ENCODE measurements around the gene MIOX.

MIOX gene

DNA sequence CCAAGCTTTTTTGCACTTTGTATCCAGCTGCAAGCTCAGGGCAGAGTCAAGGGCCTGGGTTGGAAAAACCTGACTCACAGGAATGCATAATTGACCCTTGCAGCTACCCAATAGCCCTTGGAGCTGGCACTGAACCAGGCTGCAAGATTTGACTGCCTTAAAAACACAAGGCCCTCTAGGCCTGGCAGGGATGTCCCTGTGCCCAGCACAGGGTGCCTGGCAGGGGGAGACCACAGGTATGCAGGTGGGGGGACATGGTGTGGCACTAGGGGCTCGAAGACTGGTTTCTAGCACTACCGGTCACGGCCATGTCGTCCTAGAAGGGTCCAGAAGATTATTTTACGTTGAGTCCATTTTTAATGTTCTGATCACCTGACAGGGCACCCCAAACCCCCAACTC lies 42.0 kb upstream of the MIOX start:
- Histone ChIP-seq H3K27ac (ENCODE audit: low read depth, low read length) (no peak overlapping the region), H3K27me3 (ENCODE audit: control insufficient read depth, insufficient read depth, low read length) (no peaks in the 10 kb centered on the region), H3K9me3 (ENCODE audit: control insufficient read depth, insufficient read depth, low read depth, low read length) (no peaks in the 10 kb centered on the region), H3K9ac (ENCODE audit: low read length) (no peak overlapping the region), H3K4me1 (ENCODE audit: control insufficient read depth, insufficient read depth, low read length) (peaks cover 7% of the 10 kb centered on the region; the same call in 1 of the 2 replicates), H3K4me3 (ENCODE audit: low read depth, low read length) (no peak overlapping the region), H3K36me3 (ENCODE audit: control insufficient read depth, insufficient read depth, low read length) (peaks cover 67% of the 10 kb centered on the region)

DNA sequence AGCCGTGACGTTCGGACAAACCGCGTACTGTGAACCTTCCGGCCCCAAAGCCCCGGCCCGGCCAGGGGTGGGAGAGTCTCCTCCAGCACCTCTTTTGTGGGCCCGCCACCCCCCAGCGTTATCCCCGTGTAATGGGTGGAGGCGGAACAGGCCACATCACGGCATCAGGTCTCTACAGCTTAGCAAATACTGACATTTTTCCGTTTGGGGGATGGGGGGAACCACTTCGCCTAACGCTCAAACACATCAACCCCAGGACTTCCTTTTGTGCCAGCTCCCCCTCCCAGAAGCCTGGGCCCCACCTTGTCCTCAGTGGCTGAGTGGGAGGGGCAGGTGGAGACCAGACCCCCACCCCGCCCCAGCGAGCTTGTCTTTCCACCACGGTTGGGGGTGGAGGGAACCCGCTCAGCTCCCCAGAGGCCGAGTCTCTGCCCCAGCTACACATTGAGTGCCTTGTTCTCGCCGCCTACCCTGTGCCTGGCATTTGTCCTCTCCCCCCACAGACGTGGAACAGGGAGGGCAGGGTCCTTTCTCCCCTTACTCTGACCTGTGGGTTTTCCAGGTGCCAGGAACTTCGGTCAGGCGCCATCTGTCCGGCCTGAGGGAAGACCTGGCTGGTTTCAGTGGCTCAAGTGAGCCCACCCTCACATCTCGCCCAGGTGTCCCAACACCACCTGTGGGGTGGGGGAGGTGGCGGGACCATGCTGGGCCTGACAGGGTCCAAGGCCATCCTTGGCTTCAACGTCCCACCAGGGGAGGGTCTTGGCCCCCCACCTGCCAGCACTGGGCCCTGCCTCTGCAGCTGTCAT lies 41.4 kb upstream of the MIOX start:
- Histone ChIP-seq H3K36me3 (ENCODE audit: control insufficient read depth, insufficient read depth, low read length) (peaks cover 64% of the 10 kb centered on the region), H3K27me3 (ENCODE audit: control insufficient read depth, insufficient read depth, low read length) (no peaks in the 10 kb centered on the region), H3K9ac (ENCODE audit: low read length) (no peak overlapping the region), H3K27ac (ENCODE audit: low read depth, low read length) (no peak overlapping the region; the same call in 1 of the 2 replicates), H3K4me3 (ENCODE audit: low read depth, low read length) (no peak overlapping the region), H3K4me1 (ENCODE audit: control insufficient read depth, insufficient read depth, low read length) (peaks cover 7% of the 10 kb centered on the region; the same call in 1 of the 2 replicates), H3K9me3 (ENCODE audit: control insufficient read depth, insufficient read depth, low read depth, low read length) (no peaks in the 10 kb centered on the region)

GRCh38 chr22:50445880-50446707 lies 40.6 kb upstream of the MIOX start:
- Histone ChIP-seq H3K36me3 (ENCODE audit: control insufficient read depth, insufficient read depth, low read length) (peaks cover 60% of the 10 kb centered on the region), H3K9me3 (ENCODE audit: control insufficient read depth, insufficient read depth, low read depth, low read length) (no peaks in the 10 kb centered on the region), H3K27me3 (ENCODE audit: control insufficient read depth, insufficient read depth, low read length) (no peaks in the 10 kb centered on the region), H3K4me1 (ENCODE audit: control insufficient read depth, insufficient read depth, low read length) (peaks cover 7% of the 10 kb centered on the region; the same call in 1 of the 2 replicates), H3K9ac (ENCODE audit: low read length) (no peak overlapping the region), H3K4me3 (ENCODE audit: low read depth, low read length) (no peak overlapping the region), H3K27ac (ENCODE audit: low read depth, low read length) (no peak overlapping the region)

DNA sequence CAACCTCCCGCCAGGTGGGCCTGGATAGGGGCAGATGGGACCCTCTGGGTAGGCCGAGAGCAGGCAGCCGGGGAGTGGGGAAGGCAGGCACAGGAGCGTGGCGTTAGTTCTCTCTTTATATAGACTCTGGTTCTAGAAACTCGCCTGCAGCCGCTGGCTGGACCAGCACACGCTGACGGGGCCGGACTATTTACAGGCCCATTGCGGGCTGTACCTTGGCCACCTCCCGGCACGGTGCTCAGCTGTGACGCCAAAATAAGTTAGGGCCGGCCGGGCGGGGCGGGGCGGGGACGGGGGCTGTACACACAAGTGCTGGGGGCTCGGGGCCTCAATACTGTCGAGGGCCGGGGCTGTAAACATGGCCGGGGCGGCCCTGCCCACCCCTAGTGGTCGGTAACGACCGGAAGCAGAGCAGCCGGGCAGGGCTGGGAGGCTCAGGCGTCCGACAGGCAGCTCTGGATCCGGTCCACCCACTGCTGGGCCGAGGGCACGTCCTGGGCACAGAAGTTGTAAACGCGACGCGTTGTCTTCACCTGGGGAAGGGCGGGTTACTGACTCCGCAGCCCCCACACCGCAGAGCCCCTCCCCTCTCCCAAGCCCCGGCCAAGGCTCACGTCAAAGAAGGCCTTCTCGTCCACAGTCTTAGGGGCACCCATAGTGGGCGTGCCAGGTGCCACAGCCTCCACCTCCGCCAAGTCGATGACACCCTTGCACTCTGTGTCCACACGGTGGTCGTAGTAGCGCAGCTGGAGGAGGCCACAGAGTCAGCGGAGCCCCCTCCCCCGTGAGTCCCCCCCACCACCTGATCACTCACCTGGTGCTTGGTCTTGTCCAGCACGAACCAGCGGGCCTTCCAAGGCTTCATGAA lies 39.7 kb upstream of the MIOX start:
- Histone ChIP-seq H3K36me3 (ENCODE audit: control insufficient read depth, insufficient read depth, low read length) (peaks cover 53% of the 10 kb centered on the region), H3K27me3 (ENCODE audit: control insufficient read depth, insufficient read depth, low read length) (no peaks in the 10 kb centered on the region), H3K4me3 (ENCODE audit: low read depth, low read length) (no peak overlapping the region), H3K9ac (ENCODE audit: low read length) (no peak overlapping the region), H3K9me3 (ENCODE audit: control insufficient read depth, insufficient read depth, low read depth, low read length) (no peaks in the 10 kb centered on the region), H3K4me1 (ENCODE audit: control insufficient read depth, insufficient read depth, low read length) (peaks cover 7% of the 10 kb centered on the region; the same call in 1 of the 2 replicates), H3K27ac (ENCODE audit: low read depth, low read length) (no peak overlapping the region)

DNA sequence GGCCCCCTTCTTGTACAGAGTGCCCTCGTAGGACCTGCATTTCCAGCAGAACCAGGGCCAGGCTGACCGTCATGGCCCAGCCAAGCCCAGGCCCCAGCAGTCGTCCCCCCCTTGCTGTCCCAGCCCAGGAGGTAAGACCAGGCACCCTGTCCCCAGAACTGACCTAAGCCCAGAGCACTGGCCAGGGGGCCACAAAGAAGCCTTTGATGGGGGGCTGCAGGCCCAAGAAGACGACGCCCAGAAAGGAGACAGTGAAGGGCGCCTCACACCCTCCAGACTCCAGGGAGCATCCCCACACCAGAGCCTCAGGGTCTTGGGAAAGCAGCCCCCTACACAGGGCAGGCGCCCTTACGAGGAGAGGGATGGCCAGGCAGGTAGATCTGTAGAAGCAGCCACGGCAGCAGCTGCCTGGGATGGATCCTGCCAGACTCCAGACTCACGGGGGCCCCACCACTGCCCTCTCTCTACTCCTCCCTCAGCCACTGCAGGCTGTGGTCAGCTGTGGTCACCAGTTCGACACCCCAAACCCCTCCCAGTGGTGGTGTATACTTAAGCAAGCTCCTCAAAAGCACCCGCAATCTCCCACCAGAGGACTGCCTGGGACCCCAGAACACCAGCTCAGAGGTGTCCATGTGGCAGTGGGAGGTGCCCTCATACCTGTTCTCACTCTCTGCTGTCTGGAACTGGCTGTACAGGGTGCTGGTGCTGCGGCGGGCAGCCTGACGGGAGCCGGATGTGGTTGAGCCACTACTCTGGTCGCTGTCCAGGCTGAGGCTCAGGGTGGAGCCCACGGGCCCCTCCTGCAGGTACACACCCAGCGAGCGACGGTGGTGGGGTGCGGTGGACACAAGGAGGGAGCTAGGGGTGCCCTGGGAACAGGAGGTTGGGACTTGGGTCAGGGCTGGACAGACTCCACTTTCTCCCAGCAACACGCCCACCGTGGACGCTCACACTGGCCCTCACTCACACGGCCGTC lies 38.8 kb upstream of the MIOX start:
- H3K36me3 ChIP-seq (ENCODE audit: control insufficient read depth, insufficient read depth, low read length) = peaks cover 56% of the 10 kb centered on the region
- H3K9ac ChIP-seq (ENCODE audit: low read length) = no peak overlapping the region
- H3K9me3 ChIP-seq (ENCODE audit: control insufficient read depth, insufficient read depth, low read depth, low read length) = no peaks in the 10 kb centered on the region
- no peak overlapping the region for H3K4me3 ChIP-seq (ENCODE audit: low read depth, low read length)
- peaks cover 7% of the 10 kb centered on the region; the same call in 1 of the 2 replicates for H3K4me1 ChIP-seq (ENCODE audit: control insufficient read depth, insufficient read depth, low read length)
- no peaks in the 10 kb centered on the region for H3K27me3 ChIP-seq (ENCODE audit: control insufficient read depth, insufficient read depth, low read length)
- no peak overlapping the region for H3K27ac ChIP-seq (ENCODE audit: low read depth, low read length)

GRCh38 chr22:50452649-50453048 lies 34.0 kb upstream of the MIOX start:
- Histone ChIP-seq H3K27ac (ENCODE audit: low read depth, low read length) (no peak overlapping the region), H3K36me3 (ENCODE audit: control insufficient read depth, insufficient read depth, low read length) (peaks cover 72% of the 10 kb centered on the region)

DNA sequence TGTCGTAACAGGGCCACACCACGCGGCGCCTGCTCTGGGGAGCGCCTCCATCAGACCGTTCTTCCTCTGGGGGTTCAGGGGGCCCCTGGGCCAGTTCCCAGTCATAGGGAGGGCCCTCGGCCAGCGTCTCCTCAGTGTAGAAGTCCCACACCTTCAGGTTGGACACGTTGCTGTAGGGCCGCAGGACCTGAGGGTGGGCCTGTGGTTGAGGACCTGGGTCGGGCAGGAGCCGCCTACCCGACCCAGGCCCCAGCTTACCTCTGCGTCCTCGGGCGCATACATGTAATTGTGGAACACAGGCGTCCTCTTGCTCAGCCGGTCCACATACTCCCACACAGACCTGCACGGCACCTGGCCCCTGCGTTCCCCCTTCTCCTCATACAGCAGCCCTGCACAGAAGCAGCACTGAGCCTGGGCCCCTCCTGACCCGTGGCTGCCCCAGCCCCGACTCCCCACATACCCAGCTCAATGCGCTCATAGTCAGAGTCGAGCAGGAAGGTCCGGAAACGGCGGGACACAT lies 32.0 kb upstream of the MIOX start:
- no peaks in the 10 kb centered on the region for H3K4me1 ChIP-seq (ENCODE audit: control insufficient read depth, insufficient read depth, low read length)
- no peak overlapping the region for H3K9ac ChIP-seq (ENCODE audit: low read length)
- no peak overlapping the region for H3K27ac ChIP-seq (ENCODE audit: low read depth, low read length)
- no peaks in the 10 kb centered on the region for H3K27me3 ChIP-seq (ENCODE audit: control insufficient read depth, insufficient read depth, low read length)
- H3K9me3 ChIP-seq (ENCODE audit: control insufficient read depth, insufficient read depth, low read depth, low read length) = no peaks in the 10 kb centered on the region
- H3K36me3 ChIP-seq (ENCODE audit: control insufficient read depth, insufficient read depth, low read length) = peaks cover 72% of the 10 kb centered on the region
- no peak overlapping the region for H3K4me3 ChIP-seq (ENCODE audit: low read depth, low read length)

More at GRCh38 chr22:50452649-50453048, 34.0 kb upstream of the MIOX start:
- no peaks in the 10 kb centered on the region for H3K4me1 ChIP-seq (ENCODE audit: control insufficient read depth, insufficient read depth, low read length)
- no peak overlapping the region for H3K9ac ChIP-seq (ENCODE audit: low read length)
- H3K9me3 ChIP-seq (ENCODE audit: control insufficient read depth, insufficient read depth, low read depth, low read length) = no peaks in the 10 kb centered on the region
- no peak overlapping the region for H3K4me3 ChIP-seq (ENCODE audit: low read depth, low read length)
- no peaks in the 10 kb centered on the region for H3K27me3 ChIP-seq (ENCODE audit: control insufficient read depth, insufficient read depth, low read length)

DNA sequence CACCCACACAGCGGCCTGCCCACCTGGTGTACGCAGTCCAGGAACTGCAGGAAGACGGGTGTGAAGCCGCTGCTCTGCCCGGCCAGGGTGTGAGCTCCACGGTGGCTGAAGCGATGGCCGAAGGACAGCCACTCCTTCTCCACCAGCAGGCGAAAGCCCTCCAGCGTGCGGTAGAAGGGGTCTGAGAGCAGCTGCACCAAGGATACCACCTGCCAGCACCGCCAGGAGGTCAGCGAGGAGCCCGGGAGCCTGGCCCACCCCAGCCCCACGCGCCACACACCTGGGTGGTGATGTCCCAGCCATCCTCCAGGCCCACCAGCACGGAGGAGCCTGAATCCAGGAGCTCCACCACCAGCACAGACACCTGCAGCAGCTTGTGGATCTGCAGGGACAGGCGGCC lies 31.5 kb upstream of the MIOX start:
- Histone ChIP-seq H3K4me1 (ENCODE audit: control insufficient read depth, insufficient read depth, low read length) (no peaks in the 10 kb centered on the region), H3K4me3 (ENCODE audit: low read depth, low read length) (no peak overlapping the region), H3K9me3 (ENCODE audit: control insufficient read depth, insufficient read depth, low read depth, low read length) (no peaks in the 10 kb centered on the region), H3K27me3 (ENCODE audit: control insufficient read depth, insufficient read depth, low read length) (no peaks in the 10 kb centered on the region), H3K27ac (ENCODE audit: low read depth, low read length) (no peak overlapping the region), H3K36me3 (ENCODE audit: control insufficient read depth, insufficient read depth, low read length) (peaks cover 73% of the 10 kb centered on the region), H3K9ac (ENCODE audit: low read length) (no peak overlapping the region)

- H3K36me3 ChIP-seq (ENCODE audit: control insufficient read depth, insufficient read depth, low read length) = peaks cover 78% of the 10 kb centered on the region
These were observed 30.6 kb upstream of the MIOX start for GRCh38 chr22:50456026-50456425.

More at GRCh38 chr22:50456026-50456425, 30.6 kb upstream of the MIOX start:
- H3K27me3 ChIP-seq (ENCODE audit: control insufficient read depth, insufficient read depth, low read length) = no peaks in the 10 kb centered on the region
- no peaks in the 10 kb centered on the region for H3K9me3 ChIP-seq (ENCODE audit: control insufficient read depth, insufficient read depth, low read depth, low read length)
- no peaks in the 10 kb centered on the region for H3K4me1 ChIP-seq (ENCODE audit: control insufficient read depth, insufficient read depth, low read length)
- no peak overlapping the region for H3K4me3 ChIP-seq (ENCODE audit: low read depth, low read length)
- H3K27ac ChIP-seq (ENCODE audit: low read depth, low read length) = no peak overlapping the region
- H3K9ac ChIP-seq (ENCODE audit: low read length) = no peak overlapping the region

Measured in HUES6 (cell line).